Aorta (tissue), 5 donors: ENCODE results near the gene MAN2B2. TPM values are rescaled to one million over a fixed set of nuclear protein-coding genes. Genes with fewer than 3 reads are reported as not detected.

ENCODE experiments used
- ATAC-seq: fragments of 200-7000 bp; cut with Tn5 transposase; one replicate; pipeline ENCODE4 v1.9.1; 2022; ENCODE audit warnings: moderate library complexity; ENCODE audit not compliant: low FRiP score
- DNase-seq, 2 donors: peaks; one replicate each; pipeline ENCODE4 v3.0.0-alpha.2; 2020
- H3K27ac ChIP-seq, 2 donors: one replicate each; pipeline ENCODE4 v1.5.1; 2013; ENCODE audit warnings: low read length in 2 of 2, mild to moderate bottlenecking in 2 of 2, moderate library complexity in 2 of 2, control low read depth in 1 of 2, inconsistent platforms in 1 of 2, low read depth in 1 of 2
- H3K27me3 ChIP-seq, 2 donors: one replicate each; pipeline ENCODE4 v1.6.1; 2013; ENCODE audit warnings: control low read depth in 1 of 2, low read length in 1 of 2, mild to moderate bottlenecking in 1 of 2, moderate library complexity in 1 of 2; ENCODE audit not compliant: insufficient read depth in 2 of 2, control insufficient read depth in 1 of 2
- H3K36me3 ChIP-seq, 2 donors: one replicate each; pipeline ENCODE4 v1.6.1; 2013; ENCODE audit warnings: control low read depth in 1 of 2, low read length in 1 of 2, mild to moderate bottlenecking in 1 of 2; ENCODE audit not compliant: insufficient read depth in 2 of 2, control insufficient read depth in 1 of 2
- H3K4me1 ChIP-seq, 2 donors: one replicate each; pipeline ENCODE4 v1.6.1; 2013; ENCODE audit warnings: low read length in 2 of 2, control low read depth in 1 of 2, mild to moderate bottlenecking in 1 of 2, moderate library complexity in 1 of 2; ENCODE audit not compliant: insufficient read depth in 2 of 2, control insufficient read depth in 1 of 2
- H3K4me3 ChIP-seq, 2 donors: one replicate each; pipeline ENCODE4 v1.5.1; 2013; ENCODE audit warnings: low read length in 2 of 2, control low read depth in 1 of 2, mild to moderate bottlenecking in 1 of 2
- H3K9me3 ChIP-seq: one replicate; pipeline ENCODE4 v1.6.1; 2013; ENCODE audit warnings: mild to moderate bottlenecking, low read length; ENCODE audit not compliant: control insufficient read depth
- WGBS, 2 donors: extraction: QIAGEN DNeasy Blood & Tissue Kit; methylation state at CpG; one replicate each; pipeline ENCODE4 v1.1.7; 2013; 5-methylcytosine and 5-hydroxymethylcytosine counted together
- intact Hi-C, 2 donors: fragments of 100-400 bp; cut with DNase I; formaldehyde crosslinking; loops; one replicate each; pipeline versions ENCODE4 v1.14.2 to v1.15.0; 2022
- polyA plus RNA-seq, 2 donors: library from polyadenylated mRNA; stranded (reverse); fragments of 200-250 nt; gene quantifications; one replicate each; pipeline ENCODE4 v1.2.3, GENCODE V29; 2013
- total RNA-seq, 2 donors: library from RNA; stranded (reverse); fragmentation: NEBNext Ultra II Directional; extraction: Animal tissue kit (Norgen Biotek cat#: 25700); gene quantifications; one replicate each; pipeline ENCODE4 v1.2.1, GENCODE V29; 2021
- donor health status: healthy with polysubstance abuse.
- donor health status: Bipolar disorder and iron deficiency.
- donor health status: DM: no; HTN: no; CAD: no.
- donor health status: DM: no; HTN: no; CAD: no.
- donor health status: DM: yes; HTN: yes; CAD: no.

MAN2B2 gene
- total and polyA plus RNA-seq, 4 donors = 13.1 to 58.0 (median 42.5) TPM

GRCh38 chr4:6592804-6593563, 18.0 kb downstream of the MAN2B2 start:
- no peaks in the 10 kb centered on the region for H3K9me3 ChIP-seq
- H3K27ac ChIP-seq = no peak overlapping the region
- intact Hi-C loops = no loop called here
- H3K4me3 ChIP-seq = no peak overlapping the region
- 89 to 92% methylated on average over 16 of the region's 16 CpGs for WGBS, 2 donors
- H3K4me1 ChIP-seq = no peaks in the 10 kb centered on the region
- no peaks in the 10 kb centered on the region for H3K27me3 ChIP-seq
- ATAC-seq (no peak), DNase-seq (no peak)
- H3K36me3 ChIP-seq = peaks cover 0 to 9% of the 10 kb centered on the region in 2 donors

GRCh38 chr4:6594341-6594740, 19.4 kb downstream of the MAN2B2 start:
- Histone ChIP-seq H3K9me3 (no peaks in the 10 kb centered on the region), H3K4me3 (no peak overlapping the region), H3K27me3 (no peaks in the 10 kb centered on the region), H3K27ac (no peak overlapping the region), H3K4me1 (no peaks in the 10 kb centered on the region), H3K36me3 (peaks cover 0 to 9% of the 10 kb centered on the region in 2 donors)
- 95 to 96% methylated on average over 22 of the region's 22 CpGs for WGBS, 2 donors
- DNase-seq (no peak), ATAC-seq (no peak)
- intact Hi-C loops = no loop called here

GRCh38 chr4:6594826-6595355, 19.9 kb downstream of the MAN2B2 start:
- peaks cover 0 to 10% of the 10 kb centered on the region in 2 donors for H3K36me3 ChIP-seq
- no peak for ATAC-seq
- intact Hi-C loops = no loop called here
- no peak overlapping the region for H3K27ac ChIP-seq
- no peaks in the 10 kb centered on the region for H3K9me3 ChIP-seq
- no peak overlapping the region for H3K4me3 ChIP-seq
- no peak for DNase-seq
- H3K4me1 ChIP-seq = no peaks in the 10 kb centered on the region
- no peaks in the 10 kb centered on the region for H3K27me3 ChIP-seq
- WGBS, 2 donors = 87 to 89% methylated on average over 7 of the region's 7 CpGs

- intact Hi-C loops = no loop called here
- no peaks in the 10 kb centered on the region for H3K9me3 ChIP-seq
- H3K4me3 ChIP-seq = no peak overlapping the region
- H3K36me3 ChIP-seq = peaks cover 0 to 12% of the 10 kb centered on the region in 2 donors
- no peaks in the 10 kb centered on the region for H3K27me3 ChIP-seq
- ATAC-seq = no peak
- DNase-seq = no peak
- H3K27ac ChIP-seq = no peak overlapping the region
- no peaks in the 10 kb centered on the region for H3K4me1 ChIP-seq
- WGBS, 2 donors = 69 to 72% methylated on average over 16 of the region's 16 CpGs
These were observed 21.0 kb downstream of the MAN2B2 start for GRCh38 chr4:6595897-6596537.

GRCh38 chr4:6596948-6597347, 22.0 kb downstream of the MAN2B2 start:
- no peak for ATAC-seq
- no peak overlapping the region for H3K4me3 ChIP-seq
- no peak for DNase-seq
- no peaks in the 10 kb centered on the region for H3K9me3 ChIP-seq
- H3K36me3 ChIP-seq = peaks cover 0 to 14% of the 10 kb centered on the region in 2 donors
- 94% methylated on average over 15 to 17 of the region's 17 CpGs for WGBS, 2 donors
- no peak overlapping the region for H3K27ac ChIP-seq
- no peaks in the 10 kb centered on the region for H3K4me1 ChIP-seq
- intact Hi-C loops = no loop called here
- H3K27me3 ChIP-seq = no peaks in the 10 kb centered on the region

GRCh38 chr4:6598127-6598526, 23.1 kb downstream of the MAN2B2 start:
- no peak for ATAC-seq
- Histone ChIP-seq H3K9me3 (no peaks in the 10 kb centered on the region), H3K36me3 (peaks cover 0 to 14% of the 10 kb centered on the region in 2 donors), H3K27me3 (no peaks in the 10 kb centered on the region), H3K27ac (no peak overlapping the region), H3K4me1 (no peaks in the 10 kb centered on the region), H3K4me3 (no peak overlapping the region)
- intact Hi-C loops = no loop called here
- no peak for DNase-seq
- 89 to 91% methylated on average over 10 of the region's 10 CpGs for WGBS, 2 donors

- Histone ChIP-seq H3K4me1 (no peaks in the 10 kb centered on the region), H3K36me3 (peaks cover 0 to 16% of the 10 kb centered on the region in 2 donors), H3K27me3 (no peaks in the 10 kb centered on the region), H3K27ac (no peak overlapping the region), H3K4me3 (no peak overlapping the region), H3K9me3 (no peaks in the 10 kb centered on the region)
- intact Hi-C loops = no loop called here
- 62 to 63% methylated on average over 13 of the region's 13 CpGs for WGBS, 2 donors
- ATAC-seq (no peak), DNase-seq (no peak)
These were observed 23.7 kb downstream of the MAN2B2 start for GRCh38 chr4:6598641-6599040.

- Histone ChIP-seq H3K4me3 (no peak overlapping the region), H3K27me3 (no peaks in the 10 kb centered on the region), H3K27ac (no peak overlapping the region), H3K4me1 (no peaks in the 10 kb centered on the region), H3K36me3 (peaks cover 0 to 21% of the 10 kb centered on the region in 2 donors), H3K9me3 (peaks cover 5% of the 10 kb centered on the region)
- WGBS, 2 donors = 91 to 94% methylated on average over 10 of the region's 10 CpGs
- no peak for DNase-seq
- ATAC-seq = no peak
- intact Hi-C loops = no loop called here
These were observed 26.8 kb downstream of the MAN2B2 start for GRCh38 chr4:6601661-6602250.
